SH-SY5Y (cell line): ENCODE data around the gene ACSM2A.

Source experiments
- GATA2 ChIP-seq: IDR thresholded peaks from 2 replicates; pipeline ENCODE4 v1.6.1; 2011; ENCODE audit warnings: mild to moderate bottlenecking, low read depth, low read length
- GATA3 ChIP-seq: IDR thresholded peaks from 2 replicates; pipeline ENCODE4 v1.6.1; 2011; ENCODE audit warnings: low read depth, mild to moderate bottlenecking, low read length, moderate library complexity

The ACSM2A gene

DNA sequence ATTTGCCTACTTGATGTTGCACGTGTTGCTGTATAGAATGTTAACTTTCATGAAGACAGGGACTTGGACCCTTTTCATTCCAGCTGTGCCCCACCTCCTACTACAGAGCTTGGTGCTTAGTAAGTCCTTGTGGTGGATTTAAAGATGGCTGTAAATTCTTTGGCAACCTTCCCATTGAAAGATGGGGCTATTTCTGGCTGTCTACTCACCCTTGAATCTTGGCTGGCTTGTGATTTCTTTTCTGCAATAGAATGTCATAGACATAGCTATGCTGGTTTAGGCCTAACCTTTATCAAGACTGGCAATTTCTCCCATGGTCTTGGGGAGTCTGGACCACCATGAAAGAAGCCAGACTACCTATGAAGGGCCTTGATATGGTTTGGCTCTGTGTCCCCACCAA is 59.0 kb downstream of the ACSM2A start:
- TF ChIP-seq GATA3, result no peak
- TF ChIP-seq GATA2, result no peak

DNA sequence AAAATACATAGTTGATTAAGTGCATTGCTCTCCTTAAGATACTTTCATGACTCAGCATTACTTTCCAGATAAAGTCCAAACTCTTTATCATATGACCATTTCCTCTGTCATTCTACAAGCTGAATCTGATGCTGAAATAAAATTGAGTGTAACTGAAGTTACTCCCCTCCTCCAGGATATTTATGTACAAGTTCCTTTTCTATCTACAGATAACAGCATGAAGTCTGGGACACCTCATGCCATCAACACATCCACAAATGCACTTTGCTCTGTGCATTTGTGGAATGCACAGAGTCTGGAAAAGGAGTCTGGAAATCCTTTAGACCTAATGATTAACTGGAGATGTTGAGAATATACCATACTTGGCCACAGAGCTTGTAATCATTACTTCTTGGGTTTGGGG is 64.4 kb downstream of the ACSM2A start:
- TF ChIP-seq GATA2 (no peak), GATA3 (no peak)

DNA sequence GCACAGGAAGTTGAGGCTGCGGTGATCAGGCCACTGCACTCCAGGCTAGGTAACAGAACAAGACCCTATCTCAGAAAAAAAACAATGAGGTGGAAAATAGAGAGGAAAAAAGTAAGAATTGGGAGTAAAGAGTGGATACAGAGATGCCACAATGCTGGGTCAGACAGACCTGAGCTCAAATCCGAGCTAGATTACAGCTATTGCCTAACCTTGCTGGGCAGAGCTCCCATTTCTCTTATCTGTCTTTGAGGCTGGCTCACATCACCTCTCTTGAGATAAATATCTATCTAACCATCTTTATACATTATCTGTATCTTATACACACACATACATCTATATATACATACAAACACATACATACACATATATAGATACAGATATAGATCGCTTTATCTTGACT is 65.8 kb downstream of the ACSM2A start:
- TF ChIP-seq GATA2 (no peak), GATA3 (no peak)

DNA sequence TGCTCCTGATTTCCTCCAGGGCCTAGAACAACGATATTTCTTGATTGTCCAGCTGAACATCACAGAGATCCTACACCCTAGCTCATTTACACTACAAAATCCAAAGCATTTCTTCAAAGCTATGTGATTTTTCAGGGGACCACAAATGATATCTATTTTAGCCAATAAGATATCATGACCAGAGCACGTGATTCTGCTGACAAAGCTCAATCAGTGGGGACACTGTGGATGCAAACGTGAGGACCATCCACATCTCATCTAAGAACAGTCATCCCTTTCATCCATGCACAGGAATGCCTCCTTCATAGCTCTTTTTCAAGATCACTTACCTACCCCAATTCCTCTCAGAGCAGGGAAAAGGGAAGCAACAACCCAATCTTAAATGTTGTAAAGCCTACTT is 67.9 kb downstream of the ACSM2A start:
- TF ChIP-seq GATA2 (no peak), GATA3 (no peak)

DNA sequence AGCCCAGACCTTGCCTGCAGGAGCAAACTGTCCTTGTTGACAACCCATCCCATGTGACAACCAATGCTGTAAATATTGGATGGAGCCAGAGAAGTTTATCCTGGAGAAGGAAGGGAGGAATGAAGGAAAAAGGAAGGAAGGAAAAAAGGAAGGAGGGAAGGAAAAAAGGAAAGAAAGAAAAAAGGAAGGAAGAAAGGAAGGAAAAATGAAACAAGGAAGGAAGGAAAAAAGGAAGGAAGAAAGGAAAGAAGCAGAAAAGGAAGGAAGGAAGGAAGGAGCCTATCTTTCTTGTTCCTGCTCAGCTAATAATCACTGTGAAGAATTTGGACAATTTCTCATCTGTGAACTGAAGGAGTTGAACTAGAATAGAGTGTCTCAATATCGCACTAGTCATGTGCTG is 68.8 kb downstream of the ACSM2A start:
- TF ChIP-seq GATA3 (no peak), GATA2 (no peak)
